ENCODE results near the gene KCNN3. TPM values are rescaled to one million over a fixed set of nuclear protein-coding genes. Genes with fewer than 3 reads are reported as not detected.

KCNN3 gene
- total and polyA plus RNA-seq, 2 of the 8 experiments (the other 6 are each of a cell fraction or from before 2014, with no cell fraction given) = 2.8 to 3.7 TPM

GRCh38 chr1:154719586-154720327 lies 150.3 kb downstream of the KCNN3 start (continued):
- TF ChIP-seq EGR1 (IDR thresholded peaks at IDR 0.05; ENCODE audit: borderline replicate concordance, low read depth, low read length) (no peak), HDAC6 (IDR thresholded peaks at IDR 0.05; ENCODE audit: low read depth, low read length) (no peak), SRF (IDR thresholded peaks at IDR 0.05; ENCODE audit: low read depth, low read length) (no peak)
